CD4-positive, alpha-beta T cell (primary cell): Measurements from ENCODE around the gene DHX29. TPM values are rescaled to one million over a fixed set of nuclear protein-coding genes. Genes with fewer than 3 reads are reported as not detected.
"Not testable (repeated sequence)": the region's sequence is repeated elsewhere in the genome, so short reads cannot be mapped to it uniquely, and the experiment has no call there.

Experiments
- ATAC-seq: fragments of 200-7000 bp; cut with Tn5 transposase; one replicate; pipeline ENCODE4 v1.10.0; 2022; ENCODE audit warnings: mild to moderate bottlenecking; ENCODE audit not compliant: poor library complexity
- CTCF ChIA-PET: fragments of 350-600 bp; sonication (Branson Sonifier 250); formaldehyde crosslinking; loops from one replicate; lab custom pipeline; 2021; ENCODE audit warnings: antibody characterized with exemption, inconsistent platforms; lab: Charles Lee
- POLR2A ChIA-PET: fragments of 350-600 bp; sonication (Branson Sonifier 250); formaldehyde crosslinking; loops from one replicate; lab custom pipeline; 2021; ENCODE audit warnings: antibody characterized with exemption, inconsistent platforms; lab: Charles Lee
- DNase-seq, 14 experiments: peaks; one replicate each; pipeline ENCODE4 v3.0.0-alpha.2; 2013 to 2020; ENCODE audit warnings: mixed read lengths in 2 of 14
- H3K27ac ChIP-seq, 2 donors: one replicate each; pipeline versions ENCODE4 v1.5.1 to v1.7.0; 2013; ENCODE audit warnings: low read length in 2 of 2, low read depth in 1 of 2, mild to moderate bottlenecking in 1 of 2
- H3K27me3 ChIP-seq, 2 experiments: 1 replicate in 1 of 2; 2 replicates in 1 of 2; pipeline versions ENCODE4 v1.6.1 to v1.7.0; 2013; ENCODE audit warnings: low read length in 2 of 2, control low read depth in 1 of 2, mild to moderate bottlenecking in 1 of 2, moderate library complexity in 1 of 2; ENCODE audit not compliant: insufficient read depth in 2 of 2, control insufficient read depth in 1 of 2
- H3K36me3 ChIP-seq: one replicate; pipeline ENCODE4 v1.6.1; 2013; ENCODE audit warnings: low read length, control low read depth; ENCODE audit not compliant: insufficient read depth
- H3K4me1 ChIP-seq: one replicate; pipeline ENCODE4 v1.6.1; 2013; ENCODE audit warnings: low read length, control low read depth; ENCODE audit not compliant: insufficient read depth
- H3K4me3 ChIP-seq: one replicate; pipeline ENCODE4 v1.5.1; 2013; ENCODE audit warnings: mild to moderate bottlenecking, low read length, moderate library complexity
- H3K9me3 ChIP-seq, 2 experiments: 1 replicate in 1 of 2; 2 replicates in 1 of 2; pipeline versions ENCODE4 v1.6.1 to v1.7.0; 2013; ENCODE audit warnings: low read length in 2 of 2, mild to moderate bottlenecking in 2 of 2, control low read depth in 1 of 2, moderate library complexity in 1 of 2; ENCODE audit not compliant: control insufficient read depth in 1 of 2, insufficient read depth in 1 of 2
- H3K27ac Mint-ChIP-seq: one replicate; pipeline ENCODE4 v1.8.0; 2020; ENCODE audit warnings: mixed read lengths
- H3K27me3 Mint-ChIP-seq: one replicate; pipeline ENCODE4 v1.8.0; 2021; ENCODE audit warnings: mixed read lengths
- H3K36me3 Mint-ChIP-seq: one replicate; pipeline ENCODE4 v1.8.0; 2021; ENCODE audit warnings: low read depth, mixed read lengths
- H3K4me1 Mint-ChIP-seq: one replicate; pipeline ENCODE4 v1.8.0; 2021; ENCODE audit warnings: low read depth, mixed read lengths
- H3K4me3 Mint-ChIP-seq: one replicate; pipeline ENCODE4 v1.8.0; 2020; ENCODE audit warnings: mild to moderate bottlenecking, mixed read lengths
- H3K9me3 Mint-ChIP-seq: one replicate; pipeline ENCODE4 v1.8.0; 2020; ENCODE audit warnings: mixed read lengths
- CTCF ChIP-seq: fragments of 200-600 bp; IDR thresholded peaks from one replicate; pipeline ENCODE4 v1.8.0; 2022; ENCODE audit warnings: antibody characterized with exemption, mild to moderate bottlenecking
- intact Hi-C, 2 experiments: fragments of 100-400 bp; cut with DNase I in 1 of 2; cut with micrococcal nuclease in 1 of 2; formaldehyde crosslinking; loops; one replicate each; pipeline versions ENCODE4 v1.15.1 to v1.9.0; 2023 to 2025; cut with DNase I, micrococcal nuclease
- total RNA-seq, 174 experiments: library from RNA in 2 of 174; stranded (reverse) in 2 of 174; gene quantifications; one replicate each; pipeline ENCODE4 v1.2.3 and lab custom pipeline; 2021 to 2026

Gene DHX29
- total RNA-seq, 2 experiments from 2014 or later: 13.8 to 17.9 TPM

GRCh38 chr5:55320571-55320970 lies 13.1 kb upstream of the DHX29 start:
- Histone ChIP-seq H3K27me3 (no peaks in the 10 kb centered on the region), H3K4me1 (no peaks in the 10 kb centered on the region), H3K9me3 (no peaks in the 10 kb centered on the region), H3K4me3 (no peak overlapping the region), H3K27ac (no peak overlapping the region), H3K36me3 (peaks cover 15% of the 10 kb centered on the region)
- Mint-ChIP-seq H3K27ac (no peak overlapping the region), H3K4me3 (no peak overlapping the region), H3K36me3 (peaks cover 59% of the 10 kb centered on the region), H3K4me1 (peaks cover 65% of the 10 kb centered on the region), H3K9me3 (no peaks in the 10 kb centered on the region), H3K27me3 (no peaks in the 10 kb centered on the region)
- intact Hi-C loops: loop anchor here in 1 of 2 experiments (5.0 kb wide), 1 partner anchor 372 kb away; no protein-coding TSS in a partner anchor
- ATAC-seq (no peak), DNase-seq (no peak)
- ChIA-PET POLR2A (no interaction called here), CTCF (no interaction called here)
- no peak for TF ChIP-seq CTCF

- H3K27ac Mint-ChIP-seq: no peak overlapping the region
- POLR2A ChIA-PET: interaction anchor here (0.6 to 1.2 kb wide), 3 partner anchors 12 to 119 kb away, joined by 3 to 7 read pairs (median 4); partner anchors contain the start of genes DHX29 and MTREX
- intact Hi-C loops: no loop called here
- Histone ChIP-seq H3K4me1 (no peaks in the 10 kb centered on the region), H3K27me3 (no peaks in the 10 kb centered on the region), H3K9me3 (no peaks in the 10 kb centered on the region), H3K27ac (no peak overlapping the region), H3K4me3 (no peak overlapping the region), H3K36me3 (peaks cover 8% of the 10 kb centered on the region)
- H3K36me3 Mint-ChIP-seq: peaks cover 54% of the 10 kb centered on the region
- no peaks in the 10 kb centered on the region for H3K9me3 Mint-ChIP-seq
- TF ChIP-seq CTCF: no peak
- H3K27me3 Mint-ChIP-seq: no peaks in the 10 kb centered on the region
- no peak for DNase-seq
- H3K4me1 Mint-ChIP-seq: peaks cover 66% of the 10 kb centered on the region
- CTCF ChIA-PET: no interaction called here
- ATAC-seq: no peak
- H3K4me3 Mint-ChIP-seq: no peak overlapping the region
Measured at GRCh38 chr5:55319491-55319890, 12.0 kb upstream of the DHX29 start.

GRCh38 chr5:55318237-55318636 lies 10.7 kb upstream of the DHX29 start:
- H3K27ac ChIP-seq, H3K9me3 Mint-ChIP-seq, CTCF ChIA-PET, ATAC-seq, H3K4me3 ChIP-seq, H3K4me1 ChIP-seq, H3K9me3 ChIP-seq, H3K4me3 Mint-ChIP-seq, H3K27me3 ChIP-seq, H3K36me3 ChIP-seq, intact Hi-C loops, H3K27me3 Mint-ChIP-seq, DNase-seq, H3K27ac Mint-ChIP-seq: not testable (repeated sequence)
- POLR2A ChIA-PET: interaction anchor here (3.4 kb wide), 1 partner anchor 11 kb away, joined by 27 read pairs; the partner anchor contains the start of genes DHX29 and MTREX
- Mint-ChIP-seq H3K4me1 (peaks cover 76% of the 10 kb centered on the region), H3K36me3 (peaks cover 49% of the 10 kb centered on the region)

GRCh38 chr5:55316837-55317236 lies 9.3 kb upstream of the DHX29 start:
- peaks cover 6% of the 10 kb centered on the region for H3K4me1 ChIP-seq
- DNase-seq: no peak
- no peaks in the 10 kb centered on the region for H3K36me3 ChIP-seq
- Mint-ChIP-seq H3K27me3 (no peaks in the 10 kb centered on the region), H3K9me3 (no peaks in the 10 kb centered on the region), H3K36me3 (peaks cover 40% of the 10 kb centered on the region), H3K4me3 (no peak overlapping the region), H3K4me1 (peaks cover 74% of the 10 kb centered on the region), H3K27ac (no peak overlapping the region)
- H3K9me3 ChIP-seq: no peaks in the 10 kb centered on the region
- no peak overlapping the region for H3K27ac ChIP-seq
- ChIA-PET CTCF (no interaction called here), POLR2A (interaction anchor here (3.4 kb wide), 1 partner anchor 9 kb away, joined by 27 read pairs; the partner anchor contains the start of genes DHX29 and MTREX)
- ATAC-seq: no peak
- H3K27me3 ChIP-seq: no peaks in the 10 kb centered on the region
- intact Hi-C loops: no loop called here
- H3K4me3 ChIP-seq: no peak overlapping the region
- TF ChIP-seq CTCF: no peak
